Testis (tissue), 3 donors: ENCODE results near the gene AIMP1. TPM values are rescaled to one million over a fixed set of nuclear protein-coding genes. Genes with fewer than 3 reads are reported as not detected.

Experiments
- DNase-seq: peaks from one replicate; pipeline ENCODE4 v3.0.0-alpha.2; 2019
- H3K27ac ChIP-seq, 2 donors: fragments of 200-600 bp; sonication (generic); one replicate each; pipeline ENCODE4 v1.5.1; 2019
- H3K27me3 ChIP-seq: fragments of 200-600 bp; sonication (generic); one replicate; pipeline ENCODE4 v1.5.1; 2019
- H3K36me3 ChIP-seq: fragments of 200-600 bp; sonication (generic); one replicate; pipeline ENCODE4 v1.5.1; 2017; ENCODE audit warnings: low read depth; ENCODE audit errors: missing control alignments
- H3K4me1 ChIP-seq: fragments of 200-600 bp; sonication (generic); one replicate; pipeline ENCODE4 v1.5.1; 2019
- H3K4me3 ChIP-seq, 2 donors: fragments of 200-600 bp; sonication (generic); one replicate each; pipeline ENCODE4 v1.5.1; 2017 to 2019
- H3K9me3 ChIP-seq: fragments of 200-600 bp; sonication (generic); one replicate; pipeline ENCODE4 v1.5.1; 2017
- CTCF ChIP-seq, 3 experiments: fragments of 450-650 bp in 2 of 3; fragments of 200-600 bp in 1 of 3; sonication (generic) in 1 of 3; IDR thresholded peaks; one replicate each; pipeline ENCODE4 v1.5.1; 2016 to 2019; ENCODE audit warnings: antibody characterized with exemption in 3 of 3, mild to moderate bottlenecking in 2 of 3, moderate library complexity in 1 of 3
- POLR2A ChIP-seq: fragments of 450-650 bp; IDR thresholded peaks from one replicate; pipeline ENCODE4 v1.6.1; 2017; ENCODE audit warnings: antibody characterized with exemption, mild to moderate bottlenecking, moderate library complexity
- WGBS, 2 donors: methylation state at CpG; one replicate each; pipeline ENCODE4 v1.1.5; 2018; 5-methylcytosine and 5-hydroxymethylcytosine counted together
- intact Hi-C: fragments of 100-400 bp; cut with DNase I; formaldehyde crosslinking; loops from one replicate; pipeline ENCODE4 v1.15.1; 2023; ENCODE audit warnings: low total_unique reads
- polyA plus RNA-seq: library from polyadenylated mRNA; stranded (reverse); fragments of 350-450 nt; fragmentation: Illumina TruSeq; extraction: RNeasy Lipid Tissue Mini Kit (QIAGEN cat#74804); gene quantifications from one replicate; pipeline ENCODE4 v1.2.3, GENCODE V29; 2014; ENCODE audit warnings: low read depth, low replicate concordance; ENCODE audit not compliant: insufficient read depth
- total RNA-seq, 2 donors: library from RNA; depleted of rRNA; stranded (reverse); fragments of >200 nt; gene quantifications; one replicate each; pipeline ENCODE4 v1.2.3, GENCODE V29; 2016

AIMP1 gene
- total and polyA plus RNA-seq, 3 donors from 2014 or later = 17.7 to 26.3 (median 20.0) TPM

- Histone ChIP-seq H3K4me1 (peaks cover 1% of the 10 kb centered on the region), H3K9me3 (no peaks in the 10 kb centered on the region), H3K4me3 (no peak overlapping the region), H3K36me3 (no peaks in the 10 kb centered on the region), H3K27ac (no peak overlapping the region), H3K27me3 (no peaks in the 10 kb centered on the region)
- intact Hi-C loops = no loop called here
- DNase-seq = no peak
- TF ChIP-seq POLR2A = no peak
- no peak for TF ChIP-seq CTCF (IDR thresholded peaks at IDR 0.05)
These were observed 6.8 kb downstream of the AIMP1 start for GRCh38 chr4:106323119-106323518.

GRCh38 chr4:106325800-106326199, 9.4 kb downstream of the AIMP1 start:
- H3K4me1 ChIP-seq = no peaks in the 10 kb centered on the region
- no peak overlapping the region for H3K4me3 ChIP-seq
- no peaks in the 10 kb centered on the region for H3K27me3 ChIP-seq
- DNase-seq = no peak
- intact Hi-C loops = no loop called here
- H3K9me3 ChIP-seq = no peaks in the 10 kb centered on the region
- TF ChIP-seq POLR2A = no peak
- no peak for TF ChIP-seq CTCF (IDR thresholded peaks at IDR 0.05)
- H3K36me3 ChIP-seq = no peaks in the 10 kb centered on the region
- no peak overlapping the region for H3K27ac ChIP-seq

GRCh38 chr4:106329041-106329618, 12.8 kb downstream of the AIMP1 start:
- Histone ChIP-seq H3K27ac (no peak overlapping the region), H3K36me3 (no peaks in the 10 kb centered on the region), H3K4me3 (no peak overlapping the region), H3K9me3 (no peaks in the 10 kb centered on the region), H3K27me3 (no peaks in the 10 kb centered on the region), H3K4me1 (no peaks in the 10 kb centered on the region)
- TF ChIP-seq POLR2A (no peak), CTCF (IDR thresholded peaks at IDR 0.05) (peak in 2 of 3 experiments; percentile 15 to 49)
- intact Hi-C loops = no loop called here
- no peak for DNase-seq
- WGBS, 2 donors = 24 to 41% methylated on average over 1 of the region's 1 CpG

GRCh38 chr4:106333186-106333585, 16.8 kb downstream of the AIMP1 start:
- WGBS, 2 donors = 90 to 96% methylated on average over 5 of the region's 5 CpGs
- H3K27me3 ChIP-seq = no peaks in the 10 kb centered on the region
- intact Hi-C loops = no loop called here

More at GRCh38 chr4:106333186-106333585, 16.8 kb downstream of the AIMP1 start:
- no peak overlapping the region for H3K4me3 ChIP-seq
- H3K4me1 ChIP-seq = no peaks in the 10 kb centered on the region
- no peaks in the 10 kb centered on the region for H3K9me3 ChIP-seq
- DNase-seq = no peak
- TF ChIP-seq CTCF (IDR thresholded peaks at IDR 0.05) = no peak
- TF ChIP-seq POLR2A = no peak
- H3K27ac ChIP-seq = no peak overlapping the region
- no peaks in the 10 kb centered on the region for H3K36me3 ChIP-seq
